Ishikawa (cell line): ENCODE data around the gene KMT5C.

Experiments
- CEBPB ChIP-seq: IDR thresholded peaks from 2 replicates; pipeline ENCODE4 v1.6.1; 2012
- RAD21 ChIP-seq: IDR thresholded peaks from 2 replicates; pipeline ENCODE4 v1.6.1; 2012; ENCODE audit warnings: low read depth
- TAF1 ChIP-seq: IDR thresholded peaks from 2 replicates; pipeline ENCODE4 v1.6.1; 2012; ENCODE audit warnings: low read depth, mild to moderate bottlenecking
- YY1 ChIP-seq: IDR thresholded peaks from 2 replicates; pipeline ENCODE4 v1.6.1; 2012; ENCODE audit warnings: low read depth
- ZBTB7A ChIP-seq: IDR thresholded peaks from 2 replicates; pipeline ENCODE4 v1.6.1; 2012; ENCODE audit warnings: low read depth
- TF ChIP-seq, protein P1 (sequence below): IDR thresholded peaks from 2 replicates; pipeline ENCODE4 v1.6.1; 2012; ENCODE audit warnings: low read depth, mild to moderate bottlenecking
- TF ChIP-seq, protein P2 (sequence below): IDR thresholded peaks from 2 replicates; pipeline ENCODE4 v1.6.1; 2012

DNA sequence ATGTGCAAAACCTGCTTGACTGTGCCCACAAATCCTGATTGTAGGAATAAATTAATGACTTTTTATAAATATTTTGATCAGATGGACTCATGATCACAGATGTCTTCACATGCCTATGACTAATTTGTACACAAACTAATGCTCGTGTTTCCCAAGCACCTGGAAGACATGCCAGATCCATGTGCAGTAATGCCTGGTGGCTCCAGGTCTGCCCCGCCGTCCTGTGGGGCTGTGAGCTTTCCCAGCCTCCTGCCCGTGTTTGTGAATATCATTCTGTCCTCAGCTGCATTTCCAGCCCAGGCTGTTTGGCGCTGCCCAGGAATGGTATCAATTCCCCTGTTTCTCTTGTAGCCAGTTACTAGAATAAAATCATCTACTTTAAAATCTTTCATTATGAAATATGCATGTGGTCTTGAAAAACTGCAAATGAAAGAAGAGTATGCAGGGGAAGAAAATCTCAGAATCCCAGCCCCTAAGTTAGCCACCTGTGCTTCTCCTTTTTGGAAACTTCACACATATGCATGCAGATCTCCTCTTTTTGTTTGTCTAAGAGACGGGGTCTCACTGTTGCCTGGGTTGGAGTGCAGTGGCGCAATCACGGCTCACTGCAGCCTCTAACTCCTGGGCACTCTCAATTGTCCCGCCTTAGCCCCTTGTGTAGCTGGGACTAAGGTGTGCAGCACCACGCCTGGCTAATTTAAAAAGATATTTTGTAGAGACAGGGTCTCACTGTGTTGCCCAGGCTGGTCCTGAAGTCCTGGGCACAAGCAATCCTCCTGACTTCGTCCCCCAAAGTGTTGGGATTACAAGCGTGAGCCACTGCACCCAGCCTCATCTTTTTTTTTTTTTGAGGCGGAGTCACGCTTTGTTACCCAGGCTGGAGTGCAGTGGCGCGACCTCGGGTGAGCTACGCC lies 52.3 kb downstream of the KMT5C start:
- TF ChIP-seq, protein P1, sequence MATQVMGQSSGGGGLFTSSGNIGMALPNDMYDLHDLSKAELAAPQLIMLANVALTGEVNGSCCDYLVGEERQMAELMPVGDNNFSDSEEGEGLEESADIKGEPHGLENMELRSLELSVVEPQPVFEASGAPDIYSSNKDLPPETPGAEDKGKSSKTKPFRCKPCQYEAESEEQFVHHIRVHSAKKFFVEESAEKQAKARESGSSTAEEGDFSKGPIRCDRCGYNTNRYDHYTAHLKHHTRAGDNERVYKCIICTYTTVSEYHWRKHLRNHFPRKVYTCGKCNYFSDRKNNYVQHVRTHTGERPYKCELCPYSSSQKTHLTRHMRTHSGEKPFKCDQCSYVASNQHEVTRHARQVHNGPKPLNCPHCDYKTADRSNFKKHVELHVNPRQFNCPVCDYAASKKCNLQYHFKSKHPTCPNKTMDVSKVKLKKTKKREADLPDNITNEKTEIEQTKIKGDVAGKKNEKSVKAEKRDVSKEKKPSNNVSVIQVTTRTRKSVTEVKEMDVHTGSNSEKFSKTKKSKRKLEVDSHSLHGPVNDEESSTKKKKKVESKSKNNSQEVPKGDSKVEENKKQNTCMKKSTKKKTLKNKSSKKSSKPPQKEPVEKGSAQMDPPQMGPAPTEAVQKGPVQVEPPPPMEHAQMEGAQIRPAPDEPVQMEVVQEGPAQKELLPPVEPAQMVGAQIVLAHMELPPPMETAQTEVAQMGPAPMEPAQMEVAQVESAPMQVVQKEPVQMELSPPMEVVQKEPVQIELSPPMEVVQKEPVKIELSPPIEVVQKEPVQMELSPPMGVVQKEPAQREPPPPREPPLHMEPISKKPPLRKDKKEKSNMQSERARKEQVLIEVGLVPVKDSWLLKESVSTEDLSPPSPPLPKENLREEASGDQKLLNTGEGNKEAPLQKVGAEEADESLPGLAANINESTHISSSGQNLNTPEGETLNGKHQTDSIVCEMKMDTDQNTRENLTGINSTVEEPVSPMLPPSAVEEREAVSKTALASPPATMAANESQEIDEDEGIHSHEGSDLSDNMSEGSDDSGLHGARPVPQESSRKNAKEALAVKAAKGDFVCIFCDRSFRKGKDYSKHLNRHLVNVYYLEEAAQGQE = no peak
- TF ChIP-seq, protein P2, sequence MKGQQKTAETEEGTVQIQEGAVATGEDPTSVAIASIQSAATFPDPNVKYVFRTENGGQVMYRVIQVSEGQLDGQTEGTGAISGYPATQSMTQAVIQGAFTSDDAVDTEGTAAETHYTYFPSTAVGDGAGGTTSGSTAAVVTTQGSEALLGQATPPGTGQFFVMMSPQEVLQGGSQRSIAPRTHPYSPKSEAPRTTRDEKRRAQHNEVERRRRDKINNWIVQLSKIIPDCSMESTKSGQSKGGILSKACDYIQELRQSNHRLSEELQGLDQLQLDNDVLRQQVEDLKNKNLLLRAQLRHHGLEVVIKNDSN = no peak
- TF ChIP-seq ZBTB7A (no peak), TAF1 (no peak), RAD21 (no peak), YY1 (no peak), CEBPB (0 out of 2 replicates have a peak, but pooled peaks have one; percentile 17)
